ENCODE data around the gene ELP2. TPM values are rescaled to one million over a fixed set of nuclear protein-coding genes. Genes with fewer than 3 reads are reported as not detected.
A peak's percentile ranks its signal among the peaks of the same experiment; 100 is the strongest.

Gene ELP2
- total RNA-seq, 1 donor from 2014 or later, result 171 TPM

- Histone ChIP-seq H3K27me3 (no peaks in the 10 kb centered on the region), H3K9me3 (ENCODE audit: low read depth) (no peaks in the 10 kb centered on the region), H3F3A (ENCODE audit: low read depth) (peaks cover 18% of the 10 kb centered on the region), H3K9ac (peak overlapping the region; percentile 65), H2AFZ (replicated peaks) (no peak overlapping the region), H3K4me3 (peak overlapping the region; percentile 76), H4K20me1 (ENCODE audit: low read depth) (peaks cover 72% of the 10 kb centered on the region), H3K4me1 (peaks cover 5% of the 10 kb centered on the region), H3K4me2 (peak overlapping the region; percentile 90), H3K36me3 (no peaks in the 10 kb centered on the region), H3K79me2 (ENCODE audit: low read depth) (peaks cover 94% of the 10 kb centered on the region), H3K27ac (no peak overlapping the region)
- Mint-ChIP-seq H3K27ac (no peak overlapping the region), H3K4me3 (peak overlapping the region; percentile 91), H3K9me3 (no peaks in the 10 kb centered on the region), H3K27me3 (ENCODE audit: insufficient read depth, low read depth) (no peaks in the 10 kb centered on the region), H3K36me3 (peaks cover 11% of the 10 kb centered on the region), H3K4me1 (peaks cover 26% of the 10 kb centered on the region)
- DNase-seq (ENCODE audit: low spot score), result no peak
- TF ChIP-seq CTCF (IDR thresholded peaks at IDR 0.05), result no peak
- TF ChIP-seq EZH2 (IDR thresholded peaks at IDR 0.05), result no peak
- TF ChIP-seq EZH2phosphoT487 (IDR thresholded peaks at IDR 0.05), result no peak
Observed at GRCh38 chr18:36130883-36131653, 1.4 kb downstream of the ELP2 start.

- no peak for TF ChIP-seq EZH2 (IDR thresholded peaks at IDR 0.05)
- Mint-ChIP-seq H3K27ac (no peak overlapping the region), H3K4me3 (peak overlapping the region; percentile 16), H3K9me3 (no peaks in the 10 kb centered on the region), H3K27me3 (ENCODE audit: insufficient read depth, low read depth) (no peaks in the 10 kb centered on the region), H3K36me3 (peaks cover 4% of the 10 kb centered on the region), H3K4me1 (peaks cover 23% of the 10 kb centered on the region)
- Histone ChIP-seq H3K36me3 (peaks cover 4% of the 10 kb centered on the region), H3K4me2 (peak overlapping the region; percentile 90), H3F3A (ENCODE audit: low read depth) (peaks cover 18% of the 10 kb centered on the region), H3K4me3 (no peak overlapping the region), H3K9ac (no peak overlapping the region), H4K20me1 (ENCODE audit: low read depth) (peaks cover 64% of the 10 kb centered on the region), H3K27ac (no peak overlapping the region), H3K9me3 (ENCODE audit: low read depth) (no peaks in the 10 kb centered on the region), H3K79me2 (ENCODE audit: low read depth) (peaks cover 94% of the 10 kb centered on the region), H3K27me3 (no peaks in the 10 kb centered on the region), H3K4me1 (peaks cover 5% of the 10 kb centered on the region), H2AFZ (replicated peaks) (no peak overlapping the region)
- no peak for DNase-seq (ENCODE audit: low spot score)
Observed at GRCh38 chr18:36131692-36132483, 2.2 kb downstream of the ELP2 start.

- no peak for DNase-seq (ENCODE audit: low spot score)
Observed at GRCh38 chr18:36132756-36133155, 3.1 kb downstream of the ELP2 start.

More at GRCh38 chr18:36132756-36133155, 3.1 kb downstream of the ELP2 start:
- Histone ChIP-seq H3K4me3 (no peak overlapping the region), H3K27ac (no peak overlapping the region), H3K4me2 (no peak overlapping the region), H3K79me2 (ENCODE audit: low read depth) (peaks cover 91% of the 10 kb centered on the region), H3K4me1 (peaks cover 5% of the 10 kb centered on the region), H2AFZ (replicated peaks) (no peak overlapping the region), H3F3A (ENCODE audit: low read depth) (peaks cover 18% of the 10 kb centered on the region), H3K36me3 (peaks cover 6% of the 10 kb centered on the region), H3K9me3 (ENCODE audit: low read depth) (no peaks in the 10 kb centered on the region), H3K27me3 (no peaks in the 10 kb centered on the region), H4K20me1 (ENCODE audit: low read depth) (peaks cover 57% of the 10 kb centered on the region), H3K9ac (no peak overlapping the region)
- TF ChIP-seq CTCF (IDR thresholded peaks at IDR 0.05) (no peak), EZH2 (IDR thresholded peaks at IDR 0.05) (no peak), EZH2phosphoT487 (IDR thresholded peaks at IDR 0.05) (no peak)
- Mint-ChIP-seq H3K36me3 (peaks cover 4% of the 10 kb centered on the region), H3K27ac (no peak overlapping the region), H3K27me3 (ENCODE audit: insufficient read depth, low read depth) (no peaks in the 10 kb centered on the region), H3K9me3 (no peaks in the 10 kb centered on the region), H3K4me3 (peak overlapping the region; percentile 63), H3K4me1 (peaks cover 18% of the 10 kb centered on the region)

Data from neural progenitor cell (in vitro differentiated cells).